Neural cell (in vitro differentiated cells): ENCODE measurements around the gene KCTD19. TPM values are rescaled to one million over a fixed set of nuclear protein-coding genes. Genes with fewer than 3 reads are reported as not detected.

Experiments
- H2AFZ ChIP-seq: fragments of 200-600, 300-800 bp; sonication (generic), shearing (Covaris generic); 2 replicates; pipeline ENCODE4 v1.6.0; 2014; ENCODE audit warnings: low read depth, mild to moderate bottlenecking, antibody characterized with exemption, low read length, moderate library complexity
- H3F3A ChIP-seq: fragments of 200-600 bp; shearing (Covaris generic); 2 replicates; pipeline ENCODE4 v1.6.1; 2016; ENCODE audit warnings: mild to moderate bottlenecking, moderate library complexity, mixed read lengths, antibody characterized with exemption, low read length; ENCODE audit not compliant: insufficient read depth, poor library complexity, severe bottlenecking
- H3K27ac ChIP-seq: fragments of 200-600, 300-800 bp; sonication (generic), shearing (Covaris generic); 2 replicates; pipeline ENCODE4 v1.5.1; 2014; ENCODE audit warnings: mild to moderate bottlenecking, low read length, moderate library complexity
- H3K27me3 ChIP-seq: fragments of 300-800, 200-600 bp; sonication (generic), shearing (Covaris generic); 2 replicates; pipeline ENCODE4 v1.6.0; 2014; ENCODE audit warnings: mild to moderate bottlenecking, low read depth, low read length, moderate library complexity; ENCODE audit not compliant: insufficient read depth
- H3K36me3 ChIP-seq: fragments of 300-800, 200-600 bp; sonication (generic), shearing (Covaris generic); 2 replicates; pipeline ENCODE4 v1.5.1; 2014; ENCODE audit warnings: mild to moderate bottlenecking, antibody characterized with exemption, low read length, moderate library complexity; ENCODE audit not compliant: insufficient read depth
- H3K4me2 ChIP-seq: fragments of 300-800, 200-600 bp; sonication (generic), shearing (Covaris generic); 2 replicates; pipeline ENCODE4 v1.6.0; 2014; ENCODE audit warnings: mild to moderate bottlenecking, low read length
- H3K4me3 ChIP-seq: fragments of 300-800, 200-600 bp; sonication (generic), shearing (Covaris generic); 2 replicates; pipeline ENCODE4 v1.5.1; 2014; ENCODE audit warnings: mild to moderate bottlenecking, low read length, moderate library complexity
- H3K79me2 ChIP-seq: fragments of 200-600 bp; shearing (Covaris generic); replicated peaks from 2 replicates; pipeline ENCODE4 v1.6.0; 2014; ENCODE audit warnings: mild to moderate bottlenecking, low read length, moderate library complexity; ENCODE audit not compliant: insufficient read depth
- H3K9ac ChIP-seq: fragments of 300-800, 200-600 bp; sonication (generic), shearing (Covaris generic); 2 replicates; pipeline ENCODE4 v1.6.1; 2016; ENCODE audit warnings: mild to moderate bottlenecking, low read length, mixed read lengths
- H3K9me2 ChIP-seq: fragments of 200-600 bp; shearing (Covaris generic); 2 replicates; pipeline ENCODE4 v1.6.1; 2016; ENCODE audit warnings: mild to moderate bottlenecking, low read length, mixed read lengths; ENCODE audit not compliant: insufficient read depth
- H3K9me3 ChIP-seq: fragments of 200-600, 300-800 bp; sonication (generic), shearing (Covaris generic); 2 replicates; pipeline ENCODE4 v1.6.1; 2016; ENCODE audit warnings: mild to moderate bottlenecking, mixed run types, low read length, moderate library complexity, mixed read lengths
- H4K20me1 ChIP-seq: fragments of 200-600 bp; shearing (Covaris generic); 2 replicates; pipeline ENCODE4 v1.6.1; 2016; ENCODE audit warnings: mild to moderate bottlenecking, mixed run types; ENCODE audit not compliant: insufficient read depth
- EP300 ChIP-seq: fragments of 450-650 bp; conservative IDR thresholded peaks from 2 replicates; pipeline ENCODE4 v1.6.1; 2014; ENCODE audit warnings: antibody characterized with exemption, mild to moderate bottlenecking, moderate library complexity; ENCODE audit not compliant: poor library complexity, severe bottlenecking
- EZH2 ChIP-seq: fragments of 200-600, 300-800 bp; shearing (Covaris generic), sonication (generic); IDR thresholded peaks from 2 replicates; pipeline ENCODE4 v1.6.1; 2014; ENCODE audit warnings: antibody characterized with exemption, low read length, borderline replicate concordance, mild to moderate bottlenecking; ENCODE audit not compliant: insufficient read depth, poor library complexity, severe bottlenecking
- MXI1 ChIP-seq: fragments of 450-650 bp; conservative IDR thresholded peaks from 2 replicates; pipeline ENCODE4 v1.6.1; 2014; ENCODE audit warnings: antibody characterized with exemption, mild to moderate bottlenecking; ENCODE audit not compliant: poor library complexity, severe bottlenecking
- POLR2AphosphoS5 ChIP-seq: IDR thresholded peaks from 2 replicates; pipeline ENCODE4 v1.6.1; 2012
- RAD21 ChIP-seq: fragments of 450-650 bp; conservative IDR thresholded peaks from 2 replicates; pipeline ENCODE4 v1.6.1; 2014; ENCODE audit warnings: antibody characterized with exemption, mild to moderate bottlenecking, moderate library complexity
- SMC3 ChIP-seq: fragments of 450-650 bp; conservative IDR thresholded peaks from 2 replicates; pipeline ENCODE4 v1.6.1; 2014; ENCODE audit warnings: antibody characterized with exemption, mild to moderate bottlenecking, moderate library complexity; ENCODE audit not compliant: poor library complexity
- TAF1 ChIP-seq: IDR thresholded peaks from 2 replicates; pipeline ENCODE4 v1.6.1; 2012; ENCODE audit warnings: low read depth
- polyA plus RNA-seq: library from polyadenylated mRNA; depleted of rRNA; stranded (reverse); fragments of >200 nt; gene quantifications from 2 replicates; pipeline ENCODE4 v1.2.3, GENCODE V29; 2014
- TF ChIP-seq, protein P1 (sequence below): fragments of 450-650 bp; IDR thresholded peaks from 2 replicates; pipeline ENCODE4 v1.5.1; 2014; ENCODE audit warnings: antibody characterized with exemption, mild to moderate bottlenecking, moderate library complexity; ENCODE audit not compliant: poor library complexity, severe bottlenecking
- TF ChIP-seq, protein P2 (sequence below): IDR thresholded peaks from 2 replicates; pipeline ENCODE4 v1.6.1; 2012; ENCODE audit warnings: borderline replicate concordance

The KCTD19 gene
- polyA plus RNA-seq, 1 donor from 2014 or later = 0.45 TPM

DNA sequence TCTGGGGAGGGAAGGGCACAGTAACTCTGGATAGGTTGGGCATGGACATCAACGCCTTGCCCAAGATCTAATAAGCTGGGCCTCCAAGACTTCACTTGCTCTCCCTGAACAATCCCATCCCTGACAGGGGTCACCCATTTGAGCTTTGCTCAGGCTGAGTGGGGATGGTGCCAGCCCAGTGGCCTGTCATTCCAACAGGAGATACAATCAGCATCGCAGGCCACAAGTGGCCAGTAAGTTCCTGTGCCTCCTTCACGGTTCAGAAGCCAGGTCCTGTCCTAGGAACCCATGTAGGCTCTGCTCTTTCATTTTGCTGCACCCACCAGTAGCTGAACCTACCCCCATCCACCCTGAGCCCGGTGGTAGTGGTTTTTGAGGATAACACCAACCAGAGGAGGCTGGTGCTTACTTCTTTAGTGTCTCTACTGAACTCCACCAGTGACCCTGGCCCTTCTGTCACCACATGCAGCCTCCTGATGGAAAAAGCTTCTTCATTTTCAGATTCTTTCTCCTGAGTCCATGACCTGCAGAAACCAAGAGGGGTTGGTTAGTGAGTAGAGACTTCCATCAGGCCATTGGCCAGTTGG, 32.3 kb downstream of the KCTD19 start:
- Histone ChIP-seq H3K9ac (no peak overlapping the region), H3K9me2 (no peaks in the 10 kb centered on the region), H3F3A (no peaks in the 10 kb centered on the region), H4K20me1 (no peaks in the 10 kb centered on the region), H3K27me3 (no peaks in the 10 kb centered on the region), H3K9me3 (no peaks in the 10 kb centered on the region), H3K4me3 (no peak overlapping the region), H2AFZ (no peak overlapping the region), H3K4me2 (no peak overlapping the region), H3K27ac (no peak overlapping the region), H3K36me3 (no peaks in the 10 kb centered on the region), H3K79me2 (no peaks in the 10 kb centered on the region)
- TF ChIP-seq, protein P1, sequence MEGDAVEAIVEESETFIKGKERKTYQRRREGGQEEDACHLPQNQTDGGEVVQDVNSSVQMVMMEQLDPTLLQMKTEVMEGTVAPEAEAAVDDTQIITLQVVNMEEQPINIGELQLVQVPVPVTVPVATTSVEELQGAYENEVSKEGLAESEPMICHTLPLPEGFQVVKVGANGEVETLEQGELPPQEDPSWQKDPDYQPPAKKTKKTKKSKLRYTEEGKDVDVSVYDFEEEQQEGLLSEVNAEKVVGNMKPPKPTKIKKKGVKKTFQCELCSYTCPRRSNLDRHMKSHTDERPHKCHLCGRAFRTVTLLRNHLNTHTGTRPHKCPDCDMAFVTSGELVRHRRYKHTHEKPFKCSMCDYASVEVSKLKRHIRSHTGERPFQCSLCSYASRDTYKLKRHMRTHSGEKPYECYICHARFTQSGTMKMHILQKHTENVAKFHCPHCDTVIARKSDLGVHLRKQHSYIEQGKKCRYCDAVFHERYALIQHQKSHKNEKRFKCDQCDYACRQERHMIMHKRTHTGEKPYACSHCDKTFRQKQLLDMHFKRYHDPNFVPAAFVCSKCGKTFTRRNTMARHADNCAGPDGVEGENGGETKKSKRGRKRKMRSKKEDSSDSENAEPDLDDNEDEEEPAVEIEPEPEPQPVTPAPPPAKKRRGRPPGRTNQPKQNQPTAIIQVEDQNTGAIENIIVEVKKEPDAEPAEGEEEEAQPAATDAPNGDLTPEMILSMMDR = no peak
- TF ChIP-seq TAF1 (no peak), SMC3 (no peak), RAD21 (no peak), EZH2 (no peak), POLR2AphosphoS5 (no peak), EP300 (no peak), MXI1 (no peak)
- TF ChIP-seq, protein P2, sequence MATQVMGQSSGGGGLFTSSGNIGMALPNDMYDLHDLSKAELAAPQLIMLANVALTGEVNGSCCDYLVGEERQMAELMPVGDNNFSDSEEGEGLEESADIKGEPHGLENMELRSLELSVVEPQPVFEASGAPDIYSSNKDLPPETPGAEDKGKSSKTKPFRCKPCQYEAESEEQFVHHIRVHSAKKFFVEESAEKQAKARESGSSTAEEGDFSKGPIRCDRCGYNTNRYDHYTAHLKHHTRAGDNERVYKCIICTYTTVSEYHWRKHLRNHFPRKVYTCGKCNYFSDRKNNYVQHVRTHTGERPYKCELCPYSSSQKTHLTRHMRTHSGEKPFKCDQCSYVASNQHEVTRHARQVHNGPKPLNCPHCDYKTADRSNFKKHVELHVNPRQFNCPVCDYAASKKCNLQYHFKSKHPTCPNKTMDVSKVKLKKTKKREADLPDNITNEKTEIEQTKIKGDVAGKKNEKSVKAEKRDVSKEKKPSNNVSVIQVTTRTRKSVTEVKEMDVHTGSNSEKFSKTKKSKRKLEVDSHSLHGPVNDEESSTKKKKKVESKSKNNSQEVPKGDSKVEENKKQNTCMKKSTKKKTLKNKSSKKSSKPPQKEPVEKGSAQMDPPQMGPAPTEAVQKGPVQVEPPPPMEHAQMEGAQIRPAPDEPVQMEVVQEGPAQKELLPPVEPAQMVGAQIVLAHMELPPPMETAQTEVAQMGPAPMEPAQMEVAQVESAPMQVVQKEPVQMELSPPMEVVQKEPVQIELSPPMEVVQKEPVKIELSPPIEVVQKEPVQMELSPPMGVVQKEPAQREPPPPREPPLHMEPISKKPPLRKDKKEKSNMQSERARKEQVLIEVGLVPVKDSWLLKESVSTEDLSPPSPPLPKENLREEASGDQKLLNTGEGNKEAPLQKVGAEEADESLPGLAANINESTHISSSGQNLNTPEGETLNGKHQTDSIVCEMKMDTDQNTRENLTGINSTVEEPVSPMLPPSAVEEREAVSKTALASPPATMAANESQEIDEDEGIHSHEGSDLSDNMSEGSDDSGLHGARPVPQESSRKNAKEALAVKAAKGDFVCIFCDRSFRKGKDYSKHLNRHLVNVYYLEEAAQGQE = no peak

DNA sequence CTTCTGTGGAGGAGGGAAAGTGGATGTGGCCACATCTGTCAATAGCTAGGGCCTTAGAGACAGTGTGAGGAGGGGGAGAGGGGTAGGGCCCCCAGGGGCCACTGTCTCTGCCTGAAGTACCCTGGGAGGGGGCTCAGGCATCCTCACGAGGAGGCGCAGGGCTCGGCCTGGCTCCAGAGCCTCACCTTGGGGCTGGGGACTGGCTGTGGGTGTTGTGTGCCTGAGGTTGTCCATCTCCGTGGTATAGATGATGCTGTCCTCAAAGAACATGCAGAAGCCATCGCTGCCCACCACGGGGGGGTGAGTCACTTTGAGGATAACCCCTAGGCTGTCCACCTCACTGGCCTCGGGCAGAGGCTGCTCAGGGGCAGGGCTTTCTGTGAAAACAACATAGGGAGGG, 35.1 kb downstream of the KCTD19 start:
- H4K20me1 ChIP-seq = no peaks in the 10 kb centered on the region
- no peaks in the 10 kb centered on the region for H3K9me3 ChIP-seq
- no peaks in the 10 kb centered on the region for H3K27me3 ChIP-seq
- H3K79me2 ChIP-seq = no peaks in the 10 kb centered on the region
- H3K4me2 ChIP-seq = no peak overlapping the region
- H3K36me3 ChIP-seq = no peaks in the 10 kb centered on the region
- no peaks in the 10 kb centered on the region for H3K9me2 ChIP-seq
- no peak for TF ChIP-seq TAF1
- TF ChIP-seq EZH2 = no peak
- no peak overlapping the region for H3K27ac ChIP-seq
- H3F3A ChIP-seq = no peaks in the 10 kb centered on the region
- no peak overlapping the region for H3K4me3 ChIP-seq
- no peak overlapping the region for H2AFZ ChIP-seq
- H3K9ac ChIP-seq = no peak overlapping the region
